ENCODE data around the gene MAP3K5.

The MAP3K5 gene

DNA sequence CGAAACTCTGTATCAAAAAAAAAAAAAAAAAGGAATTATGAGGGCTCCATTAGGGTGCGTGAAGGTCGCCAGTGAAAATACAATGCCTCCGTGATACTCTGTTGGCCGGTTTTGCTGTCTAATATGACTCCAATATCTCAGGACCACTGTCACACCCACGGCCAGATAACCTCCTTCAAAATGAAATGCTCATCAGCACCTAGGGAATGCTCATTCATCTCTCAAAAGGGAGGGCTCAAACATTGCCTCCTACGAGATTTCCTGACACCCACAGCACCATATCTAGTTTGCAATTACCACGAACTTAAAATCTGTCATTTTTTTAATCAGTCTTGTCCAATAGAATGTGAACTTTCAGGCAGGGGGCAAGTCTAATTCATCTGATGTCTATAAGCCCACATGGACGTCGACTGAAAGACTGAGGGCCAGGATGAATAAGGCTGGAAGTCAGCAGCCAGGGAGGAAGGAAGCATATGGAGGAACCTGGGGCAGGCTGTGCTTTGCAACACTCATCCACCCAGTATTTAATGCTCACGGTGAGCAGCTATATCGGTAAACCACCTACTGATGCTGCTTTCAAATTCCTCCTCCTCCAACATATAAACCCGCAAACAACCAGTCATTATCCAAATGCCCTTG lies 42.8 kb downstream of the MAP3K5 start:
- Histone ChIP-seq H3K9me2 (replicated peaks; ENCODE audit: insufficient read depth, low read length) (no peaks in the 10 kb centered on the region), H4K20me1 (ENCODE audit: low read depth, low read length) (no peaks in the 10 kb centered on the region), H3K27me3 (ENCODE audit: low read length) (no peaks in the 10 kb centered on the region), H3K4me3 (ENCODE audit: insufficient read depth, low read length, poor library complexity, severe bottlenecking) (no peak overlapping the region), H3K9ac (ENCODE audit: low read length) (no peak overlapping the region), H3K9me3 (ENCODE audit: insufficient read depth, low read length) (no peaks in the 10 kb centered on the region), H3K79me2 (ENCODE audit: insufficient read depth, low read length) (no peaks in the 10 kb centered on the region), H3K4me2 (ENCODE audit: low read depth, low read length, poor library complexity, severe bottlenecking) (no peak overlapping the region), H3K27ac (ENCODE audit: low read depth, low read length) (no peak overlapping the region), H3F3A (ENCODE audit: insufficient read depth) (no peaks in the 10 kb centered on the region), H3K36me3 (ENCODE audit: low read length) (no peaks in the 10 kb centered on the region), H2AFZ (ENCODE audit: low read depth, low read length, severe bottlenecking) (no peak overlapping the region)
- TF ChIP-seq EZH2phosphoT487 (conservative IDR thresholded peaks at IDR 0.05; ENCODE audit: low read length) = no peak
- TF ChIP-seq, protein P1, sequence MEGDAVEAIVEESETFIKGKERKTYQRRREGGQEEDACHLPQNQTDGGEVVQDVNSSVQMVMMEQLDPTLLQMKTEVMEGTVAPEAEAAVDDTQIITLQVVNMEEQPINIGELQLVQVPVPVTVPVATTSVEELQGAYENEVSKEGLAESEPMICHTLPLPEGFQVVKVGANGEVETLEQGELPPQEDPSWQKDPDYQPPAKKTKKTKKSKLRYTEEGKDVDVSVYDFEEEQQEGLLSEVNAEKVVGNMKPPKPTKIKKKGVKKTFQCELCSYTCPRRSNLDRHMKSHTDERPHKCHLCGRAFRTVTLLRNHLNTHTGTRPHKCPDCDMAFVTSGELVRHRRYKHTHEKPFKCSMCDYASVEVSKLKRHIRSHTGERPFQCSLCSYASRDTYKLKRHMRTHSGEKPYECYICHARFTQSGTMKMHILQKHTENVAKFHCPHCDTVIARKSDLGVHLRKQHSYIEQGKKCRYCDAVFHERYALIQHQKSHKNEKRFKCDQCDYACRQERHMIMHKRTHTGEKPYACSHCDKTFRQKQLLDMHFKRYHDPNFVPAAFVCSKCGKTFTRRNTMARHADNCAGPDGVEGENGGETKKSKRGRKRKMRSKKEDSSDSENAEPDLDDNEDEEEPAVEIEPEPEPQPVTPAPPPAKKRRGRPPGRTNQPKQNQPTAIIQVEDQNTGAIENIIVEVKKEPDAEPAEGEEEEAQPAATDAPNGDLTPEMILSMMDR (IDR thresholded peaks at IDR 0.05; ENCODE audit: insufficient read depth, low read length, poor library complexity, severe bottlenecking) = no peak

DNA sequence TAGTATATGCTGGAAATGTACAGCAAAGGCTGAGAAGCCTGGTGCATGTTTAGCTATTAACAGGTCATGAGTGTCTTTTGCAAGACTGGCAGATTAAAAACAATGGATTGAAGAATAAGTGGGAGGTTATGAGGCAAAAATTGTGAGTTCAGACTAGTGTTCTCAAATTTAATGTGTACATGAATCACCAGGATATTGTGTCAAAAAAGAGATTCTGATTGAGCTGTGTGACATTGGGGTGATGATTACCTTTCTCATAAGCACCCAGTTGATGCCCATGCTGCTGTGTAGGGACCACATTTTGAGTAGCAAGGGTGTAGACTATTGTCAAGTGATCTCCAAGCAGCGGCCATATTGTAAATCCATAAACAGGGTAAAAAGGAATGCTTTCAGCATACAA lies 44.8 kb downstream of the MAP3K5 start:
- Histone ChIP-seq H3K9ac (ENCODE audit: low read length) (no peak overlapping the region), H3K9me3 (ENCODE audit: insufficient read depth, low read length) (no peaks in the 10 kb centered on the region), H3K79me2 (ENCODE audit: insufficient read depth, low read length) (no peaks in the 10 kb centered on the region), H3K9me2 (replicated peaks; ENCODE audit: insufficient read depth, low read length) (no peaks in the 10 kb centered on the region), H3K36me3 (ENCODE audit: low read length) (no peaks in the 10 kb centered on the region), H3K27me3 (ENCODE audit: low read length) (no peaks in the 10 kb centered on the region), H4K20me1 (ENCODE audit: low read depth, low read length) (no peaks in the 10 kb centered on the region), H3K4me2 (ENCODE audit: low read depth, low read length, poor library complexity, severe bottlenecking) (no peak overlapping the region), H3K27ac (ENCODE audit: low read depth, low read length) (no peak overlapping the region), H3F3A (ENCODE audit: insufficient read depth) (no peaks in the 10 kb centered on the region), H3K4me3 (ENCODE audit: insufficient read depth, low read length, poor library complexity, severe bottlenecking) (no peak overlapping the region), H2AFZ (ENCODE audit: low read depth, low read length, severe bottlenecking) (no peak overlapping the region)
- TF ChIP-seq EZH2phosphoT487 (conservative IDR thresholded peaks at IDR 0.05; ENCODE audit: low read length) = no peak
- TF ChIP-seq, protein P1 (IDR thresholded peaks at IDR 0.05; ENCODE audit: insufficient read depth, low read length, poor library complexity, severe bottlenecking) = no peak

DNA sequence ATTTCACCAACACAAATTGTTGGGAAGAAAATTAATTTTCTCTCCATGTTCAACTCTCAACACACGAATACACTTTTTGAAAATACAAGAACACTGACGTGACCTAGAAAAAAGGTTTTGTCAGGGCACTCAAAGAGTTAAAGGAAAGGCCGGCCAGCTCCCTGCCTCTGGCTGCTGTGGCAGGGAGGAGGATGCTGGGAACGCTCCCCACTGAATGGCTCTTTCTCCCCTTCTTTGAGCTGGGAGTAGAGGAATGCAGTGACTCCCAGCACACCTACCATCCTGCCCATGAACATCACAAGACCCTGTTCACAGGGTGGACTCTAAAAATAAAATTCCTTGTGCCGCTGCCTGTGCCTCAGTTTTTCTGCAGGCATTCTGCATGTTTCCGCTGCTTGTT lies 47.0 kb downstream of the MAP3K5 start:
- Histone ChIP-seq H3K4me2 (ENCODE audit: low read depth, low read length, poor library complexity, severe bottlenecking) (no peak overlapping the region), H4K20me1 (ENCODE audit: low read depth, low read length) (no peaks in the 10 kb centered on the region), H3K79me2 (ENCODE audit: insufficient read depth, low read length) (no peaks in the 10 kb centered on the region), H3K9me3 (ENCODE audit: insufficient read depth, low read length) (no peaks in the 10 kb centered on the region), H3K27ac (ENCODE audit: low read depth, low read length) (no peak overlapping the region), H2AFZ (ENCODE audit: low read depth, low read length, severe bottlenecking) (no peak overlapping the region), H3K9me2 (replicated peaks; ENCODE audit: insufficient read depth, low read length) (no peaks in the 10 kb centered on the region), H3K4me3 (ENCODE audit: insufficient read depth, low read length, poor library complexity, severe bottlenecking) (no peak overlapping the region), H3K9ac (ENCODE audit: low read length) (no peak overlapping the region), H3K36me3 (ENCODE audit: low read length) (no peaks in the 10 kb centered on the region), H3K27me3 (ENCODE audit: low read length) (no peaks in the 10 kb centered on the region), H3F3A (ENCODE audit: insufficient read depth) (no peaks in the 10 kb centered on the region)
- TF ChIP-seq EZH2phosphoT487 (conservative IDR thresholded peaks at IDR 0.05; ENCODE audit: low read length) = no peak
- TF ChIP-seq, protein P1 (IDR thresholded peaks at IDR 0.05; ENCODE audit: insufficient read depth, low read length, poor library complexity, severe bottlenecking) = no peak
